H9 (cell line): ENCODE data around the gene GGCX. TPM values are rescaled to one million over a fixed set of nuclear protein-coding genes. Genes with fewer than 3 reads are reported as not detected.

Experiments
- DNase-seq: peaks from one replicate; pipeline ENCODE4 v3.0.0-alpha.2; 2017
- H2AFZ ChIP-seq: one replicate; pipeline ENCODE4 v1.6.1; 2013; ENCODE audit warnings: mild to moderate bottlenecking, low read length, control low read depth, moderate library complexity
- H2AK5ac ChIP-seq: 2 replicates; pipeline ENCODE4 v1.6.1; 2013; ENCODE audit warnings: low read length, control low read depth, mixed read lengths; ENCODE audit not compliant: insufficient read length
- H2BK120ac ChIP-seq: one replicate; pipeline ENCODE4 v1.6.1; 2013; ENCODE audit warnings: low read depth, mild to moderate bottlenecking, low read length, control low read depth, inconsistent platforms; ENCODE audit not compliant: poor library complexity, severe bottlenecking
- H2BK12ac ChIP-seq: 2 replicates; pipeline ENCODE4 v1.6.1; 2013; ENCODE audit warnings: low read length, control low read depth, mixed read lengths, low read depth; ENCODE audit not compliant: insufficient read length
- H2BK15ac ChIP-seq: 2 replicates; pipeline ENCODE4 v1.6.1; 2013; ENCODE audit warnings: low read depth, low read length, control low read depth
- H2BK20ac ChIP-seq: one replicate; pipeline ENCODE4 v1.6.1; 2013; ENCODE audit warnings: low read depth, mild to moderate bottlenecking, low read length, control low read depth, inconsistent platforms; ENCODE audit not compliant: poor library complexity, severe bottlenecking
- H2BK5ac ChIP-seq: 2 replicates; pipeline ENCODE4 v1.6.1; 2013; ENCODE audit warnings: low read length, control low read depth, mixed read lengths; ENCODE audit not compliant: insufficient read length
- H3K14ac ChIP-seq: 2 replicates; pipeline ENCODE4 v1.6.1; 2013; ENCODE audit warnings: low read length, control low read depth; ENCODE audit not compliant: insufficient read depth
- H3K18ac ChIP-seq: 2 replicates; pipeline ENCODE4 v1.6.1; 2013; ENCODE audit warnings: low read depth, mild to moderate bottlenecking, mixed read lengths, low read length, control low read depth; ENCODE audit not compliant: insufficient read length
- H3K23ac ChIP-seq: 2 replicates; pipeline ENCODE4 v1.6.1; 2013; ENCODE audit warnings: low read length, control low read depth, mixed read lengths, low read depth; ENCODE audit not compliant: insufficient read length
- H3K23me2 ChIP-seq: 2 replicates; pipeline ENCODE4 v1.6.1; 2013; ENCODE audit warnings: low read depth, mild to moderate bottlenecking, mixed read lengths, low read length, control low read depth; ENCODE audit not compliant: insufficient read length, poor library complexity, severe bottlenecking
- H3K27ac ChIP-seq: 2 replicates; pipeline ENCODE4 v1.5.1; 2013; ENCODE audit warnings: low read length, control low read depth, mixed read lengths, low read depth; ENCODE audit not compliant: insufficient read length
- H3K27me3 ChIP-seq: 2 replicates; pipeline ENCODE4 v1.6.1; 2013; ENCODE audit warnings: low read length, control low read depth, inconsistent platforms; ENCODE audit not compliant: insufficient read depth
- H3K4ac ChIP-seq: 2 replicates; pipeline ENCODE4 v1.6.1; 2013; ENCODE audit warnings: low read depth, mild to moderate bottlenecking, control low read depth, inconsistent platforms, low read length, moderate library complexity
- H3K4me1 ChIP-seq: 2 replicates; pipeline ENCODE4 v1.6.1; 2013; ENCODE audit warnings: low read length, control low read depth, inconsistent platforms; ENCODE audit not compliant: insufficient read depth
- H3K4me2 ChIP-seq: 2 replicates; pipeline ENCODE4 v1.6.1; 2013; ENCODE audit warnings: low read length, control low read depth, mixed read lengths; ENCODE audit not compliant: insufficient read length, insufficient read depth
- H3K56ac ChIP-seq: 2 replicates; pipeline ENCODE4 v1.6.1; 2013; ENCODE audit warnings: low read depth, mild to moderate bottlenecking, mixed read lengths, low read length, control low read depth; ENCODE audit not compliant: insufficient read length
- H3K79me1 ChIP-seq: 2 replicates; pipeline ENCODE4 v1.6.1; 2013; ENCODE audit warnings: low read depth, mild to moderate bottlenecking, moderate library complexity, low read length, control low read depth, inconsistent platforms; ENCODE audit not compliant: insufficient read depth, poor library complexity, severe bottlenecking
- H3K79me2 ChIP-seq: 2 replicates; pipeline ENCODE4 v1.6.1; 2013; ENCODE audit warnings: low read length, control low read depth, inconsistent platforms; ENCODE audit not compliant: insufficient read depth
- H3K9ac ChIP-seq: 2 replicates; pipeline ENCODE4 v1.6.1; 2013; ENCODE audit warnings: low read length, control low read depth, mixed read lengths; ENCODE audit not compliant: insufficient read length; ENCODE audit errors: extremely low read depth
- H3K9me3 ChIP-seq: one replicate; pipeline ENCODE4 v1.6.1; 2013; ENCODE audit warnings: low read depth, low read length, inconsistent platforms; ENCODE audit not compliant: control insufficient read depth
- H3T11ph ChIP-seq: one replicate; pipeline ENCODE4 v1.6.1; 2013; ENCODE audit warnings: mild to moderate bottlenecking, low read length, control low read depth, inconsistent platforms
- H4K20me1 ChIP-seq: one replicate; pipeline ENCODE4 v1.6.1; 2013; ENCODE audit not compliant: control insufficient read depth, insufficient read length, insufficient read depth
- H4K5ac ChIP-seq: 2 replicates; pipeline ENCODE4 v1.6.1; 2013; ENCODE audit warnings: low read depth, mild to moderate bottlenecking, mixed read lengths, low read length, control low read depth; ENCODE audit not compliant: insufficient read length
- H4K8ac ChIP-seq: replicated peaks from 2 replicates; pipeline ENCODE4 v1.6.1; 2013; ENCODE audit warnings: low read length, control low read depth, mixed read lengths, low read depth; ENCODE audit not compliant: insufficient read length
- H4K91ac ChIP-seq: 2 replicates; pipeline ENCODE4 v1.6.1; 2013; ENCODE audit warnings: low read depth, mild to moderate bottlenecking, moderate library complexity, mixed read lengths, low read length, control low read depth; ENCODE audit not compliant: insufficient read length
- H3K27ac Mint-ChIP-seq, 3 experiments: 2 replicates in 2 of 3; 3 replicates in 1 of 3; pipeline ENCODE4 v1.8.0; 2020 to 2021; ENCODE audit warnings: mixed read lengths in 3 of 3, mild to moderate bottlenecking in 1 of 3, moderate library complexity in 1 of 3
- H3K27me3 Mint-ChIP-seq: 2 replicates; pipeline ENCODE4 v1.8.0; 2021; ENCODE audit warnings: low read depth, mild to moderate bottlenecking, moderate library complexity, mixed read lengths
- H3K36me3 Mint-ChIP-seq, 3 experiments: 2 replicates in 2 of 3; 3 replicates in 1 of 3; pipeline ENCODE4 v1.8.0; 2020 to 2021; ENCODE audit warnings: low read depth in 3 of 3, mixed read lengths in 3 of 3; ENCODE audit not compliant: insufficient read depth in 1 of 3
- H3K4me1 Mint-ChIP-seq, 2 experiments: 2 replicates each; pipeline ENCODE4 v1.8.0; 2020; ENCODE audit warnings: mixed read lengths in 2 of 2
- H3K4me3 Mint-ChIP-seq, 2 experiments: 2 replicates in 1 of 2; 3 replicates in 1 of 2; pipeline ENCODE4 v1.8.0; 2020 to 2021; ENCODE audit warnings: mild to moderate bottlenecking in 2 of 2, mixed read lengths in 2 of 2, moderate library complexity in 1 of 2
- H3K9me3 Mint-ChIP-seq, 2 experiments: 2 replicates in 1 of 2; 3 replicates in 1 of 2; pipeline ENCODE4 v1.8.0; 2020; ENCODE audit warnings: mild to moderate bottlenecking in 2 of 2, mixed read lengths in 2 of 2, moderate library complexity in 1 of 2
- WGBS: extraction: QIAGEN DNeasy Blood & Tissue Kit; methylation state at CpG from one replicate; pipeline ENCODE4 v1.1.7; 2013; ENCODE audit warnings: missing lambda C conversion rate, low lambda C conversion rate, mixed read lengths; ENCODE audit not compliant: insufficient read length; ENCODE audit errors: extremely low coverage; 5-methylcytosine and 5-hydroxymethylcytosine counted together
- total RNA-seq: library from RNA; stranded (reverse); gene quantifications from 2 replicates; pipeline ENCODE4 v1.2.1, GENCODE V29; 2021
- TF ChIP-seq, protein P1 (sequence below): fragments of 200-600 bp; sonication (generic); conservative IDR thresholded peaks from 3 replicates; pipeline ENCODE4 v1.8.0; 2021; ENCODE audit warnings: antibody characterized with exemption, mild to moderate bottlenecking

The GGCX gene
- total RNA-seq, 1 experiment from 2014 or later = 32.9 TPM

DNA sequence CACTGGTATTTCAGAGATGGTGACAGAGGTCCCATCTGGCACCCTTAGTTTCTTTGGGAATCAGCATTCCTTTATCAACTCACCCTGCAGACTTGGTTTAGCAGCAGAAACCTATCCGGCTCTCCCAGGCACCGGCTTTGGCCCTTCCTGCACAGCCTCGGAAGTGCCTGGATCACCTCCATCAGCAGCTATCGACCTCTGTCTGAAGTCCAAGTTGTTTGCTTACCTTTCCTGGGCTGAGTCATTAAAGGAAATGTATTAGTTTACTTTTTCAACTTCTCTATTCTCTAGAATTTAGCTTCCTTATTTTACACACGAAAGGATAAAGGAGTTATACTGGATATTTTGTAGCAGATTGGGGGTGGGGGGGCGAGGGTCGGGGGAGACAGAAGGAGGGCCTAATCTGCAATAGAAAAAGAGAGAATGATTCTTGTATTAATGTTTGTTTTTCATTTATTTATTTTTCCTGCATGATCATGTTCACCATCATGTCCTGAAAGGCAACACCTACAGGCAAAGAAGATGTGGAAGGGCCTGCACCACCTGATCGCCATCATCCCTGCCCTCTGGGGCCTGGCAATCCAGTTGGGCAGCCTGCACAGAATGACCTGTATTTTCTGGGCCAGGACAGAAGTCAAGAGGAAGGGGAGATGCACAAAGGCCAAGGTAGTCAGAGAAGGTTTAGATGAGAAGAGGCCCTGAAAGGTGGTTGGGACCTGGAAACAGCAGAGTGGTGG is 44.5 kb downstream of the GGCX start:
- H3K79me2 ChIP-seq = no peaks in the 10 kb centered on the region
- H2BK15ac ChIP-seq = no peak overlapping the region
- H3K4me1 ChIP-seq = no peaks in the 10 kb centered on the region
- H4K5ac ChIP-seq = no peak overlapping the region
- Mint-ChIP-seq H3K27me3 (no peaks in the 10 kb centered on the region), H3K4me3 (no peak overlapping the region; a peak in 1 of 5 replicates), H3K36me3 (no peaks in the 10 kb centered on the region), H3K9me3 (no peaks in the 10 kb centered on the region), H3K27ac (no peak overlapping the region), H3K4me1 (no peaks in the 10 kb centered on the region)
- no peak overlapping the region for H3K27ac ChIP-seq
- no peak for DNase-seq
- H3K23ac ChIP-seq = no peak overlapping the region
- H2BK20ac ChIP-seq = no peak overlapping the region
- no peak overlapping the region for H3K4ac ChIP-seq
- H3K18ac ChIP-seq = no peak overlapping the region
- H4K8ac ChIP-seq = no peak overlapping the region
- H2BK5ac ChIP-seq = no peak overlapping the region
- no peaks in the 10 kb centered on the region for H3K23me2 ChIP-seq
- H3K9ac ChIP-seq = no peak overlapping the region
- no peaks in the 10 kb centered on the region for H3K27me3 ChIP-seq
- no peak overlapping the region for H4K91ac ChIP-seq
- H3K4me2 ChIP-seq = no peak overlapping the region
- H2AK5ac ChIP-seq = no peak overlapping the region
- H3K79me1 ChIP-seq = no peaks in the 10 kb centered on the region
- no peak overlapping the region for H3K56ac ChIP-seq
- H2BK12ac ChIP-seq = no peak overlapping the region
- H2BK120ac ChIP-seq = no peak overlapping the region
- TF ChIP-seq, protein P1, sequence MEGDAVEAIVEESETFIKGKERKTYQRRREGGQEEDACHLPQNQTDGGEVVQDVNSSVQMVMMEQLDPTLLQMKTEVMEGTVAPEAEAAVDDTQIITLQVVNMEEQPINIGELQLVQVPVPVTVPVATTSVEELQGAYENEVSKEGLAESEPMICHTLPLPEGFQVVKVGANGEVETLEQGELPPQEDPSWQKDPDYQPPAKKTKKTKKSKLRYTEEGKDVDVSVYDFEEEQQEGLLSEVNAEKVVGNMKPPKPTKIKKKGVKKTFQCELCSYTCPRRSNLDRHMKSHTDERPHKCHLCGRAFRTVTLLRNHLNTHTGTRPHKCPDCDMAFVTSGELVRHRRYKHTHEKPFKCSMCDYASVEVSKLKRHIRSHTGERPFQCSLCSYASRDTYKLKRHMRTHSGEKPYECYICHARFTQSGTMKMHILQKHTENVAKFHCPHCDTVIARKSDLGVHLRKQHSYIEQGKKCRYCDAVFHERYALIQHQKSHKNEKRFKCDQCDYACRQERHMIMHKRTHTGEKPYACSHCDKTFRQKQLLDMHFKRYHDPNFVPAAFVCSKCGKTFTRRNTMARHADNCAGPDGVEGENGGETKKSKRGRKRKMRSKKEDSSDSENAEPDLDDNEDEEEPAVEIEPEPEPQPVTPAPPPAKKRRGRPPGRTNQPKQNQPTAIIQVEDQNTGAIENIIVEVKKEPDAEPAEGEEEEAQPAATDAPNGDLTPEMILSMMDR = no peak
- WGBS = no CpG with 5 or more reads among the region's 8 CpGs
- H3K9me3 ChIP-seq = no peaks in the 10 kb centered on the region
- H3K14ac ChIP-seq = no peak overlapping the region
- no peak overlapping the region for H2AFZ ChIP-seq
- H4K20me1 ChIP-seq = no peaks in the 10 kb centered on the region
- H3T11ph ChIP-seq = no peak overlapping the region
